HG02588 (cell line): ENCODE data around the gene GDPGP1.
A peak's percentile ranks its signal among the peaks of the same experiment; 100 is the strongest.

Experiments
- ATAC-seq: cut with Tn5 transposase; IDR thresholded peaks from one replicate; pipeline ENCODE4 v1.9.1; 2021; ENCODE audit warnings: mild to moderate bottlenecking, moderate library complexity; ENCODE audit not compliant: unreplicated experiment

GDPGP1 gene

GRCh38 chr15:90203922-90204321 lies 30.1 kb upstream of the GDPGP1 start:
- no peak for ATAC-seq

DNA sequence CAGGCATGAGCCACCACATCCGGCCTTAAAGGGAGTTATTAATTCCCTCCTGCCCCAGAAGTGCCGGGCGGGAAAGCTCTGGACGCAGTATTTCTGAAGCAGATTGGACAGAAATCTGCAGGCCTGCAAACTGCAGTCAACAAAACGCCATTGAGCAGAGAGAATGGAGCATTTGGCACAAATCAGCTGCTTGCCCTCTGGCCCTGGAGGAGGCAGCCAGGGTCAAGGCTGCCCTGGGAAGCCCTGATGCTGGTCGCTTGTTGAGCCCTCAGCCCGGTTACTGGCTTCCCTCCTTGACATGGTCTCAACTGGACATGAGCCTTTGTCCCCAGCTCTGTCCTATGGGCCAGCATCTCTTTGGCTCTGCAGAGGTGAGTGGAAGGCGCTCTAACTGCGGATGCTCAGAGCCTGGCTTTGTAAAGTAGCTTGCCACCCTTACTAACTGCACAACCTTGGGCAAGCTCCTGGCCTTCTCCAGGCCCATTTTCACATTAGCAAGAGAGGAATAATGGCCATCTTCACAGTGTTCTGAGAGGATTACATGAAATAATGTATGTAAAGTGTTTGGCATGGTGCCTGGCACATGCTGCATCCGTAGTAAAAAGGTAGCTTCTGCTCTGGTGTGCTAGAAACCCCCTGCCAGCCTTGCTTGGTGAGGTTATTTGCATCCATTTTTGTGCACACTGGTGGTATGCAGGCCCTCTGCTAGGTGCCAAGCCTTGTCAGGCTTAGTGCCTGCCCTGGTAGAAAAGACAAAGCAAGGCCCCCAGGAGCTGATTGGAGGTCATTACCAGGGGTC lies 28.8 kb upstream of the GDPGP1 start:
- no peak for ATAC-seq

DNA sequence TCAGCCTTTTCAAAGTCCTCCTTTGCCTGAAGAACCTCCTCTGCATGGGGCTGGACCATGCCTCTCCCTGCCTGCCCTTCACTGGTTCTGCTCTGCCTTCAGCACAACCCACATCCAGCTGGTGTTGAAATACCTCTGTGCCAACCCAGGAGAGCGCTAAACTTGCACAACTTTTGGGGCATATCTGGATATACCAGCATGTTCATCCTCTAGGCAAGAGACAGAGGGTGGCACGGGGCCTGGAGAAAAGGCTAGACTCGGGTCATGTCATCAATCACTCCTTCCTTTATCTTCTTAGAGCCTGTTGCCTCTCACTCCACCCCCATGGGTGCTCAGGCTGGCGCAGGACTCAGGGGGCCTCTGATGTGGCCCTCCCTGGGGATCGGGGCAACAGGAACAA lies 28.1 kb upstream of the GDPGP1 start:
- ATAC-seq, result no peak

DNA sequence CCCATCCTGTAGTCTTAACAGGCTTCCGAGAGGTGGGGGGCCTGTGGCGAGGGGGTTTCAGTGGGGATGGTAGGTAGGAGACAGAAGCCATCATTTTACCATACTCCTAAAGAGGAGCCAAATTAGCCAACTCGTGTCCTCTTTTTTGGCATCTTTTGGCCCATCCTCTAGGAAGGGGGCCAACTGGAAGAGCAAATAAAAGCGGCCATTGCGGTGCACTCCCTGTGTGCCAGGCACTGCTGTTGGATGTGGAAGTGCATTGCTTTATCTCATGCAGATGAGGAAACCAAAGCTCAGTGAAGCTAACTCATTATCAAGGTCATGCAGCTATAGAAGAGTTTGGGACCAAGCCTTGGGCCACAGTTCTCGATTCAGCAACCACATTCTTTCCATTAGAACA lies 26.8 kb upstream of the GDPGP1 start:
- no peak for ATAC-seq

DNA sequence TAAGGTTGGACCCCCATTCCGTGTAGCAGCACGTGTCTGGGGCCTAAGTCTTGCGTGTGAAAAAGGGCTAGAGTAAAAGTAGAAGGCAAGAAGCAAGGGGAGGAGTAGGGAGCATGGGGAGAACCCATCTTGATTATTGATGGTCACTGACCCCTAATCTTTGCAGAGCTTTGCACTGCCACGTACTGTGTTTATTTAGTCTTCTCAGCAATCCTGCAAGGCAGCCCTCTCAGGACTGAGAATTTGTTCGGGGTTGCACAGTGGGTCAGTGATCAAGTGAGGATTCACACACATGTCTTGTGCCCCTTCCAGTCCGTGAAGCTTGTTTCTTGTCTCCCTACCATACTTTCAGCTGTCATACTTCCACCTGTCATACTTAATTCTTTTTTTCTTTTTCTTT lies 25.7 kb upstream of the GDPGP1 start:
- ATAC-seq, result no peak

GRCh38 chr15:90209591-90209990 lies 24.4 kb upstream of the GDPGP1 start:
- peak; percentile 51 for ATAC-seq

DNA sequence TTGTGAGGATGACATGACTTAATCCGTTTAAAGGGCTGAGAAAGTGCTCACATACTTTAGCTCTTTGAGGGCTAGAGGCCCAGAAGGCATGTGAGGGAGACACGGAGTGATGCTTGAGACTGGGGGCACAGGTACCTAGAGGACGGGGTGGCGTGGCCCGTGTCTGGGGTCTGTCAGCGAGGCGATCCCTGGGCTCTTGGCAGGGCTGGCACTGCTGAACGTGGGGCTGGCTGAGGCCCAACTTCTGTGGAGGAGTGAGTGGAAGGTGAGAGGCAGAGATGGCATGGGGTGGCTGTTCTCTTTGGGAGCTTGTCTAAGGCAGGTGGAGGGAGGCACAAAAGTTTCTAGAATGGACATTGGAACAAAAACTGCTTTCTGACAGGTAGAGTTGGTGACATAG lies 23.4 kb upstream of the GDPGP1 start:
- ATAC-seq, result no peak

- ATAC-seq, result no peak
These were observed 23.0 kb upstream of the GDPGP1 start for GRCh38 chr15:90211009-90211408.

- no peak for ATAC-seq
These were observed 22.4 kb upstream of the GDPGP1 start for GRCh38 chr15:90211440-90212143.

DNA sequence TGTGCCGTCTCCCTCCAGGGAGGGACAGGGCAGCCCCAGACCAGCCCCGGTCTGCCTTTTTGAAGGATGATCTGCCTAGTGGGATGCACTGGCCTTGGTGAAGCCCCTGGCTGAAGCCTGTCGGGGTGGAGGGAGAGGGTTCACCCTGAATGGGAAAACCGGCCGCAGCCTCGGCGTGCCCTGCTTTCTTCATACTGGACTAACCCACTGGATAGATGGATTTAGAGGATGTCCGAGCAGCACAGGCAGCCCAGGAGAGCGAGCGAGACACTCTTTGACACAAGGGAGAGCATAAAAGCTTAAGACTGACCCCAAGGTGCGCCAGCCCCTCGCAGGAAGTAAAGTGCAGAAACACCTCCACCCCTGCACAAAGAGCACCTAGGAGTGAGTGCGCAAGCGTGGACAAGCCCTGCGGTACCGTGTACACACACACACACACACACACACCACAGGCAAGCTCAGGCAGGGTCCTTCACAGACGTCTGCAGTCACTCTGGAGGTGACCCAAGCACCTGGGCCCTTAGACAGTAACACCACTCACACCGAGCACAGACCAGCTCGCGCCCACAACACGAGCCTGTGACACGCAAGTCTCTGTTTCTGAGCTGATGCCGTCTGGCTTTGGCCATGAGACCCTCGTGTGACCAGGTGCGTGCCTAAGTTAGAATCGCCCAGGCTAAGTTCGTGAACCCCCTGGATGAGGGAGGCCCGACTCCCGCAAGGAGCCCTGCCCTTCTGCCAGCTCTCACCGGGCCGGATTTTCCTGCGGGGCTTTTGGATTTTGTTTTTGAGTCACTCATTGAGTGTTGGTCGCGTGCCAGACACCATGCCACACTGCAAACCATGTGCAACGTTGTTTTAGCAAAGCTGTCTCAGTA lies 21.5 kb upstream of the GDPGP1 start:
- no peak for ATAC-seq

- ATAC-seq, result no peak
These were observed 20.7 kb upstream of the GDPGP1 start for GRCh38 chr15:90213122-90213817.

- no peak for ATAC-seq
These were observed 20.2 kb upstream of the GDPGP1 start for GRCh38 chr15:90213818-90214204.

- ATAC-seq, result no peak
These were observed 19.3 kb upstream of the GDPGP1 start for GRCh38 chr15:90214553-90215196.

DNA sequence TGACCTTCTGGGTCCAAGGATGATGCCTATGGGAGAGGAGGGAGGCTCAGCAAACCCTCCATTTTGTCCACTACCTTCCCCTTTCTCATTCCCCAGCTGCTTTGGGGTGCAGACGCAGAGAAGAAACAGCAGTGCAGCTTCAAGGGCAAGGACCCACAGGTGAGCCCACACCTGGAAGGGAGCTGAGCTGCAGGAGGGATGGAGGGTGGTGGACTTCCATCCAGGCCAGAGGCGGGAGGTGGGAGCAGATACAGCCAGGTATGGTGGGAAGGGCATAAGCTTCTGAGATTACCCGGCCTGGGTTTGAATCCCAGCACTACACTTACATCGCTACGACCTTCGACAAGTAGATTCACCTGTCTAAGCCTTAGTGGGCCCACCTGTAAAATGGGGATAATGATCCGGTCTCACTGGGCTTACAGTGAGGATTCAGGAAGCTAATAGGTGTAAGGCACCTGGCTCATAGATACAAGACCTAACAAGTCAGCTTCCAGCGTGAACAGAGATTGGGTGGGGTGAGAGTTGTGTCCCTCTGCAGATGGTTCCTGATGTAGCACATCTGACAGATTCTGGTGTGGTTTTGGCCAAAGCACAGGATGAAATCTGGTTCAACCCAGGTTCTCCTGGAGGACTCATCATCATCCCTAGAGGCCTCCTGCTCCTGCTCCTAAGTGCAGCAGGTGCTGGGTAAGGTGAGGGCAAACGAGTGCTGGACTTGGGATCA lies 16.2 kb upstream of the GDPGP1 start:
- no peak for ATAC-seq

GRCh38 chr15:90219421-90220141 lies 14.4 kb upstream of the GDPGP1 start:
- ATAC-seq, result no peak

- ATAC-seq, result no peak
These were observed 12.6 kb upstream of the GDPGP1 start for GRCh38 chr15:90221246-90221900.

- ATAC-seq, result no peak
These were observed 11.5 kb upstream of the GDPGP1 start for GRCh38 chr15:90222547-90222946.

GRCh38 chr15:90223441-90224165 lies 10.4 kb upstream of the GDPGP1 start:
- no peak for ATAC-seq
